DMS114 treated with DMSO at 0.1 percent for 48 hours (cell line): ENCODE measurements around the gene TCFL5.
"Not testable (repeated sequence)": the region's sequence is repeated elsewhere in the genome, so short reads cannot be mapped to it uniquely, and the experiment has no call there.

ENCODE experiments used
- DNase-seq: peaks from one replicate; lab custom pipeline; 2025; ENCODE audit not compliant: unreplicated experiment; lab: John Stamatoyannopoulos, UW

TCFL5 gene

DNA sequence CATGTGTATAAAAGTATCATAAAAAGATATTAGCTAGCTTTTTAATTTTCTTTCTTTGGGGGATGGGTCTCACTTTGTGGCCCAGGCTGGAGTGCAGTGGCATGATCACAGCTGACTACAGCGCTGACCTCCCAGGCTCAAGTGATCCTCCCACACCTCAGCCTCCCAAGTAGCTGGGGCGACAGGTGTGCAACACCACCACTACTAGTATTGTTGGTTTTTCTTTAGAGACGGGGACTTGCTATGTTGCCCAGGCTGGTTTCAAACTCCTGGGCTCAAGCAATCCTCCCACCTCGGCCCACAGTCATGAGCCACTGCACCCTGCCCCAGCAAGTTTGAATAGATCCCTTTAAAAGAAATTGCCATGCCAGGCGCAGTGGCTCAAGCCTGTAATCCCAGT lies 6.5 kb downstream of the TCFL5 start:
- DNase-seq: no peak

DNA sequence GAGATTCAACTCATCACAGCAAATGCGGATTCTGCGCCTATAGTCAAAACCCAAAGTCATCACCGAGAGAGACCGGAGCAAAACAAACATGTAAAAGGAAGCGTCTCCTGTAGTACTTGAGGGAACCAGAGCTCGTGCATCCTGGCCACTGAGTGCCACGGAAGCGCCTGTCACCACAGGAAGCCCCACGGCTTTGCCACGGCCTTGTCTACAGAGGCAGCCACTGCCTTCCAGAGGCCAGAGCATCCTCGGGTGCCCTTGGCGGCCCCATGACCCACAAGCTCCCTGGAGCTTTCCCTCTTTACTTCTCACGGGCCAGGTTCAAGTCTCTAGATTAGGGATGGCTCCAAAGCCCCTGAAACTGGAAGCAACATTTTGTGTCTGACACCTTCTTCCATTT lies 7.5 kb downstream of the TCFL5 start:
- no peak for DNase-seq

DNA sequence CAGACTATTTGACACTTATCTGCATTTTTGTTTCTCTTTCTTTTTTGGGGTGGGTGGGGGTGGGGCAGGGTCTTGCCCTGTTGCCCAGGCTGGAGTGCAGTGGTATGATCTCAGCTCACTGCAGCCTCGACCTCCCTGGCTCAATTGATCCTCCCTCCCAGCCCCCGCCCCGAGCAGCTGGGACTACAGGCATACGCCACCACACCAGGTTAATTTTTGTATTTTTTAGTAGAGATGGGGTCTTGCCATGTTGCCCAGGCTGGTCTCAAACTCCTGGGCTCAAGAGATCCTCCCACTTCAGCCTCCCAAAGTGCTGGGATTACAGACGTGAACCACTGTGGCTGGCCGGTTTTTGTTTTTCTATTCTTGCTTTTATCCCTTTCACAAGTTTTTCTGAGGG lies 8.3 kb downstream of the TCFL5 start:
- not testable (repeated sequence) for DNase-seq

DNA sequence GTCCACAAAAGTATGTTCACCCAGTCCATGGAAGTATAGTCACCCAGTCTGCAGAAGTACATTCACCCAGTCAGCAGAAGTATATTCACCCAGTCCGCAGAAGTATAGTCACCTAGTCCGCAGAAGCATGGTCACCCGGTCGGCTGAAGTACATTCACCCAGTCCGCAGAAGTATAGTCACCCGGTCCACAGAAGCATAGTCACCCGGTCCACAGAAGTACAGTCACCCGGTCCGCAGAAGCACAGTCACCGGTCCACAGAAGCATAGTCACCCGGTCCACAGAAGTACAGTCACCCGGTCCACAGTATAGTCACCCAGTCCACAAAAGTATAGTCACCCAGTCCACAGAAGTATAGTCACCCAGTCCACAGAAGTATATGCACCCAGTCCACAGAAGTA lies 8.8 kb downstream of the TCFL5 start:
- DNase-seq: no peak

DNA sequence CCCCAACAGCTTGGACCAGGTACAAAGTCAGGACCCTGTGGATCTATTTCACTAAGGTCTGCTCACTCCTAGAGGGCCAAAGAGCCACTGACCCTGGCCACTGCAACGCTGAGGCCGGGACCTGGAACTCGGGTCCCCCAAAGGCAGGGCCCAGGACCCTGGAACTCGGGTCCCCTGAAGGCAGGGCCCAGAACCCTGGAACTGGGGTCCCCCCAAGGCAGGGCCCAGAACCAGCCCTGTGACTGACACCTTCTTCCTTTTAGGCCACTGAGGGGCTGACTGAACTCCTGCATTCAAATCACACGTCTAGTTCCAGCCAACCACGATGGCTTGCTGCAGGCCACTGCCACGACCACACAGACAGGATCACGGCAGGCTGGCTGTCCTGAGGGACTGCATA lies 9.4 kb downstream of the TCFL5 start:
- no peak for DNase-seq

DNA sequence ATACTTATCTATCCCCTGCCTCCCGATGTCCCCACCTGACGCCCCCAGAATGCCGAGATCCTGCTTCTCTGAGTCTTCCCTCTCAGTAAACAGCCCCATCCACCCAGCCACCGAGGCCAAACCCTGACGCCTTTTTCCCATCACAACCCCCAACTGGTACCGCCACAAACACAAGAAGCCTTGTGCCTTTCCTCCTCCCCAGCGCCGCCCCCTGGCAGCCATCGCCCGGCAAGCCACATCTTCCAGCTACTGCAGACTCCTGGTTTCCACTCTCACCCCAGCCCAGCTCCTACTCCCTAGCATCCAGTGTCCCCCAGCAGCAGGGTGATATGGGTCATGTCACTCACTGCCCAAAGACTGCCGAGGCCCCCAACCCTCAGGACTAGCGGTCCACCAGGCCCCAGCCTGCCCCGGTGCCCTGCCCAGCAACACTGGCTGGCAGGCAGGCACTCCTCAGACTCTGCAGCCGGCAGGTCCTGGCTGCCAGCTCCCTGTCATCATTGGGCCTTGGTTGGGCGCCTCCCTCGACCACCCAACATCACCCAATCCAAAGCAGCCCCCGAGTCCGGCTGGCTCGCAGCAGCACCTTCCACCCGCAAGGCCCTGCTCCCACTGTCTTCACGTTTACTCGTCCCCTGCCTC lies 11.2 kb downstream of the TCFL5 start:
- DNase-seq: no peak

DNA sequence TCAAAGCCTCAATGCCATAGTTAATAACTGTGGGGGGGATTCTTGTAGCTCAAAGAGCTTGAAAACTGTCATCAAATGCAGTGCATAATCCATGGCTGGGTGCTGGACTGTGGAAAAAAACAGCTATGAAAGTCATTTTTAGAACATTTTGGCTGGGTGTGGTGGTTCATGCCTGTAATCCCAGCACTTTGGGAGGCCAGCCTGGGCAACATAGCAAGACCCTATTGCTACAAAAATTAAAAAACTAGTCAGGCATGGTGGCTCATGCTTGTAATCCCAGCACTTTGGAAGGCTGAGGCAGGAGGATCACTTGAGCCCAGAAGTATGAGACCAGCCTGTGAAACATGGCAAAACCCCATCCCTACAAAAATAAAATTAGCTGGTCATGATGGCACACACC lies 12.2 kb downstream of the TCFL5 start:
- DNase-seq: no peak

DNA sequence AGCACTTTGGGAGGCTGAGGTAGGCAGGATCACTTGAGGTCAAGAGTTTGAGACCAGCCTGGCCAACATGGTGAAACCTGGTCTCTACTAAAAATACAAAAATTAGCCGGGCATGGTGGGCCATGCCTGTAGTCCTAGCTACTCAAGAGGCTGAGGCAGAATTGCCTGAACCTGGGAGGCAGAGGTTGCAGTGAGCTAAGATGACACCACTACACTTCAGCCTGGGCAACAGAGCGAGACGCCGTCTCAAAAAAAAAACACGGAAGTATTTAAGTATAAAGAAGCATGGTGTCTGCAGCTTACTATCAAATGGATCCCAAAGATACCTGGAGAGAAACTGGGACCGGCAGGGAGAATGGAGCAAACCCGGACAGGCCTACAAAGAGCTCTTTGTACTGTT lies 12.7 kb downstream of the TCFL5 start:
- not testable (repeated sequence) for DNase-seq

DNA sequence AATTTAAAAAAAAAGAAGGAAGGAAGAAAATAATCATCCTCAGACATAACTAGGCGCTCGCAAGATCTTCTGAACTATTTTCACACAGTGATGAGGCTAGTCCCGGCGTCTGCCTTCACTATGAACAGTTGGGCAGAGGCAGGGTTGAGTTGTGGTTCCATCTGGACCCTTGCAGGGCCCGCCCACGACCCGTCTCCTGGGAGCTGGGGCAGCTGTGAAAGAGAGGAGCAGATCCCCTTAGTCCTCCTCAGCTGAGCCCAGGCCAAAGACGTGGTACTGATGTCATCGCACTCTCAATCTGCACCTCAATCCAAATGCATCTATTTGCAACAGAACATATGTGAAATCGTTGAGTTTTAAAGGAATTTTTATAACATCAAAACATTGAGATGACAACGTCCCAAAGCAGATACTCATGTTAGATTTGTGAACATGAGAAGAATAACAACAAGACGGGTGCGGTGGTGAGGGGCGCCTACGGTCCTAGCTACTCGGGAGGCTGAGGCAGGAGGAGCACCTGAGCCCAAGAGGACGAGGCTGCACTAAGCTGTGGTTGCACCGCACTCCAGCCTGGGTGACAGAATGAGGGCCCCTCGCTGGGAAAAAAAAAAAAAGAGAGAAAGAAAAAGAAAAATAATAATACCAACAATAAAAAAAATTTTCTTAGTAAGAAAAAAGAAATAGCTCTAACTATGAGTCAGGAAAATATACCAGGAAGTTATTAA lies 15.3 kb downstream of the TCFL5 start:
- DNase-seq: no peak

DNA sequence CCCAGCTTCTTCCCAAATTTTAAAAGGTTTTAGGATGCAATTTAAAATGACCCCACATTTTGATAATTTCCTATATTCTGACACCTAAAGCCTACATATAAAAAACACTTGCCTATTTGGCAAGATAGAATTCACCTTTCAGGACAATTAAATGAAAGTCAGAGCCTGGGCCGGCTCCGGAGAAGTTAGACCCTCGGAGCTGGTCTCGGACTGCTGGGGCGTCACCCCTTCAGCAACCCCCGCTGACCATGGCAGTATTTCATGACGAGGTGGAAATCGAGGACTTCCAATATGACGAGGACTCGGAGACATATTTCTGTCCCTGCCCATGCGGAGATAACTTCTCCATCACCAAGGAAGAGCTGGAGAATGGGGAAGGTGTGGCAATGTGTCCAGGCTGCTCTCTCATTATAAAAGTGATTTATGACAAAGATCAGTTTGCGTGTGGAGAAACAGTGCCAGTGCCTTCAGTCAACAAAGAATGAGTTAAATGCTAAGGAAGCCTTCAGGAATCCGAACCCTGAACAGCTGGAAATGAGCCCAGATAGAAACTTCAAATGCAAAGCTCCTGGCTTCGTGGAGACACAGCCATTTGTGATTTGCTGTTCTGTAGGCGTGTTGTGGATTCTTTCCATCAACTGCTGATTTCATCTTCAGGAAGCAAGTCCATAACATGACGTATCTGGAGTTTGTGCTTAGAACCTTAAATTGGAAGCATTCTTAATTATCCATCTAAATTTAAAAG lies 16.0 kb downstream of the TCFL5 start:
- DNase-seq: no peak

DNA sequence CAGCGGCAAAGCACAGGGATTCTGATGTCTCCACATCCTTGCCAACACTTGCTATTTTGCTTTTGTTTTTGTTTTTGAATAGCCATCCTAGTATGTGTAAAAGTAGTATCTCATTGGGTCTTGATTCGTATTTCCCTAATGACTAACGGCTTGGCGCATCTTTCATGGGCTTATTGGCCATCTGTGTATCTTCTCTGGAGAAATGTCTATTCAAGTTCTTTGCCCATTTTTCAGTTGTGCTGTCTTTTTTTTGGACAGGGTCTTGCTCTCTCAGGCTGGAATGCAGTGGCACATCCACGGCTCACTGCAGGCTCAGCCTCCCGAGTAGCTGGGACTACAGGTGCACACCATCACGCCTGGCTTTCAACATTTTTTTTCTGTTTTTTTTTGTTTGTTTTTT lies 17.4 kb downstream of the TCFL5 start:
- no peak for DNase-seq

DNA sequence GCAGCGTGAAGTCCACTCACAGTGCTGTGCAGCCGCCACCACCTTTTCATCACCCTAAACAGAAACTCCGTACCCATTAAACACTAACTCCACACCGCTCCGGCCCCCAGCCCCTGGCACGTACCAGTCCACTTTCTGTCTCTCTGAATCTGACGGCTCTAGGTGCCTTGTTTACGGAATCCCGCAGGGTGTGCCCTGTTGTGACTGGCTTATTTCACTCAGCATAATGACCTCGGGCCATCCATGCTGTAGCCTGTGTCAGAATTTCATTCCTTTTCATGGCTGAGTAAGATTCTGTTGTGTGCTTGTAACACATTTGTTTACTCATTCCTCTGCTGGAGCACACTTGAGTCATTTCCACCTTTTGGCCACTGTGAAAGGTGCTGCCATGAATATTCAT lies 18.0 kb downstream of the TCFL5 start:
- DNase-seq: no peak

DNA sequence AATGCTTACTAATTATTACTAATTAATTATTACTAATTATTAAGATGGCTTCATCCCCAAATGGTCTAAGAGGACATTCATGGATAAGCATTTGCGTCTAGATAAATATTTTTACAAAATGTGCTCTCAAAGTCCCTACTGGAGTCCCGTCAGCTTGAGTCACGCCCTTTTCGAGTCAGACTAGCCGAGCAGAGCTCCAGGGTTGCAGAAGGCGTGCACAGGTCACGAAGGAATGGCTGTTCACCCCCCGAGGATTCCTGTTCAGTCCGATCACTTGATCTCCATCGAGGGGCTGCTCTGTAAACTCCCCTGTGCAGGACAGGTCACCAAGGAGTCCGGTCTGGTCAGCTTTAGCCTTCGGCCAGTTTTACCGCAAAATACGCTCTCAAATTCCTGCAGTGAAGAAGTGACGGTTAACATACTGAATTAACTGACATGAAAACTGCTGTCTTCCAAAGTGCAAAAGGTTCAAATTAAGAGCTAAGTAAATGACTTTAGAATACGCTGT lies 19.9 kb downstream of the TCFL5 start:
- no peak for DNase-seq

DNA sequence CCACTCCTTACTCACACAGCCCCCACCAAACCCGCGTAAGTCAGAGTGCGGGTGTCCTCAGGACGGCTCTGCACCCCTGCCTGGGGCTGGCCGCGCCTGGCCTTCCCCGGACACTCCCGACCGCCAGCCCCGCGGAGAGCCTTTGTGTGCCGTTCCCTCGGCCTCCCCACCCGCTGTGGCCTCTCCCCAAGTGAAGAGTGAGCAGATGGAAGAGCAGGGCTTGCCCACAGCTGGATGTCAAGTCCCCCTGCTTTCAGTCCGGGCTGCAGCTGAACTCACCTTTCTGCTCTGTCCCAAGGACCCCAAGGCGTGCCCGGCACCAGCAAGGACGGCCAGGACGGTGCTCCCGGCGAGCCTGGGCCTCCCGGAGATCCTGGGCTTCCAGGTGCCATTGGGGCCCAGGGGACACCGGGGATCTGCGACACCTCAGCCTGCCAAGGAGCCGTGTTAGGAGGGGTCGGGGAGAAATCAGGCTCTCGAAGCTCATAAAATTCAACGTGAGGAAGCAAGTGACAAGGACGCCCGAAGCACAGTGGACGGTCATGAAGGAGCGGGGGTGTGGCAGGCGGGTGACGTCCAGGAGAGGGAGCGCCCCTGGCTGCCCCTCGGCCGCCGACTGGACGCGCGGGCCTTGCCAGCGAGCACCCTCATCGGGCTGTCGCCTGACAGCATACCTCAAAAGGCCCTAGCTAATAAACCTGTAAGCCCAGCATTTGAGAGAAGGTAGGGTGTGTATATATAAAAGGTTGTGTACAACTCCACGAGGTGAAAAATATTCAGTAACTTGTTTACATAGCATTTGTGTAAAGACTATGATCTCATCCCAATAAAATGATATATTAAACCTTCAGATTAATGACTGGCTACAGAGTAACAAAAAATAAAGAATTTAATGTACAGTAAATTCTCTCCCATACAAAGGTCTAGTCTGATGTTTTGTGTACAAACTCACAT lies 21.1 kb downstream of the TCFL5 start:
- no peak for DNase-seq

DNA sequence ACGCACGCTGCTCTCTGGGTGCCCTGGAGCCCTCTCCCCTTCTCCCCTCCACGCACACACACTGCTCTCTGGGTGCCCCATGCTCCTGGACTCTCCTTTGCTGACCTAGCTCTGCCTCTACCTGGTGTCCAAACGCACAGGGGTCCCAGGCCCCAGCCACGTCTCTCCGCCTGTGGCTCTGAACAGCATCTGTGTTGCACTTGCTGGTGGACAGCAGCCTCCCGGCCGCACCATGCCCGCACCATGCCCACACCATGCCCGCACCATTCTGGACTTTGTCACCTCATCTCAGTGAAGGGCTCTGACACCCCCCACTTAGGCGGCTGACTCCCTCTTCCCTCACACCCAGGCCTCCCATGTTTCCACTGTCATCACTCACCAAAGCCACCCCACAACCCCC lies 21.8 kb downstream of the TCFL5 start:
- DNase-seq: no peak

DNA sequence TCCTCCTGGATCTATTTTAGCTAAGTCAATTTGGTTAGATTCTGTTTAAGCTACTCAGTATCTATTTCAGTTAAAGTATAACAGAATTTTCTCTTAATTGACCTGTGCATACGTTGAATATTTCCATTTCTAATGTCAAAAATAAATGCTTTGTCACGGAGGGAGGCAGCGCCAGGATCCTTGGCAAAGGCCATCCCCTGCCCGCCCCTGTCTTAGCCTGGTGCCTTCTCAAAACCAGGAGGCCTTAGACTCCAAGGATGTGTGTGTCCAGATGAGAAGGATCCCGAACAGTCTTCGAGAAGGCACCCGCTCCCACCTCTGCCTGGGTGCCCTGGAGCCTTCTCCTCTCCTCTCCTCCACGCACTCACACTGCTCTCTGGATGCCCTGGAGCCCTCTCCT lies 22.4 kb downstream of the TCFL5 start:
- no peak for DNase-seq

DNA sequence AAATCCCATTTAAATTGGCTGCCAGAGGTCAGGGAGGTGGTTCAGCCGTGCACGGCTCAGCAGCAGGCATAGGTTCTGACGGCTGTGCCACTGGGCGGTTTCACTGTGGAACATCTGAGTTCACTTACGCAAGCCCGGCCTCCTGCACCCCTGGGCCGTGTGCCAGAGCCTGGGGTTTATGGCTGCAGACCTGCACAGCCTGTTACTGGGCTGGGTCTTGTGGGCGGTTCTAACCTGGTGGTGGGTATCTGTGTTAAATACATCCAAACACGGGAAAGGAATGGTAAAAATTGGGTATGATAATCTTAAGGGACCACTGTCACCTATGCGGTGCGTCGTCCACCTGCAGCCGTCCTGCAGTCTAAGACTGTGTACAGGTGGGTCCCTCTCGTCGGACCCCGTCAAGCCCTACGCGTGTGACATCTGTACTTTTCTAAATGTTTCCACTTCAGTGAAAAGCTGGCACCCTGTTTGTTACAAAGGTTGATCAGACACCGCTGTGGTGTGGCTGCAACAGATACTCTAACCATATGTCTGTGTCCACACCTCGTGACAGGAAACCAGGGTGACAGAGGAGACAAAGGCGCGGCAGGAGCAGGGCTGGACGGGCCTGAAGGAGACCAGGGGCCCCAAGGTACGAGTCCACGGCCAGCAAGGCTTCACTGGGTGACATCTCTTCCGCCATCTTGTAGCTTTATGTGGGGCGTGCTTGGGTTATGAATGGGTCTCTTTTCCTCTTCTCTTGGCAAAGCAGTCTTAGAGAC lies 23.3 kb downstream of the TCFL5 start:
- no peak for DNase-seq

DNA sequence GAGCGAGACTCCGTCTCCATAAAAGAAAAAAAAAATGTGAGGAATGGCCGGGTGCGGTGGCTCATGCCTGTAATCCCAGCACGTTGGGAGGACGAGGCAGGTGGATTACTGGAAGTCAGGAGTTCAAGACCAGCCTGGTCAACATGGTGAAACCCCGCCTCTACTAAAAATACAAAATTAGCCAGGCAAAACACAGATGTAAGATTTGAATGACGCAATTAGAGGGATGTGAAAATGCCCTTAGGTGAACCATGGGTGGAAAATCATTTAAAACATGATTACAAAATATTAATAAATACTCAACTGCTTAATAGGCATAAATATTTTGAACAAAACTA lies 23.9 kb downstream of the TCFL5 start:
- DNase-seq: no peak

DNA sequence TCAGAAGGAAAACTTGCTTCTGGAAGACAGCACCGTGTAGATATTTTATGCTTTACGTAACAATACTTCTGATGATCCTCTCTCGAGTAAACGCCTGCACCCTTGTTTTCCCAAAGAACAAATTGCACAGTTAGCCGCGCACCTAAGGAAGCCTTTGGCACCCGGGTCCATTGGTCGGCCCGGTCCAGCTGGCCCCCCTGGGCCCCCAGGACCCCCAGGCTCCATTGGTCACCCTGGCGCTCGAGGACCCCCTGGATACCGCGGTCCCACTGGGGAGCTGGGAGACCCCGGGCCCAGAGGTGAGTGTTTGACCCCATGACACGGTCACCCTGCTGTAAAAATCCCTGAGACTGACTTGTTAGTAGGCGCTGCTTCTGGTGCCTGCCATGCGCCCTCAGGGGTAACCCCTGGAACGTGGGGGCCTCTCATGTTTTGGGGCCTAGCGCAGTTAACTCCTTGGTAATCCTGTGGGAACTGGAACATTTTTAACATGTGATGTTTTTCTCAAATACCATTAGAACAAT lies 24.6 kb downstream of the TCFL5 start:
- no peak for DNase-seq
